ENCODE data around the gene WDR87.
"Not testable (repeated sequence)": the region's sequence is repeated elsewhere in the genome, so short reads cannot be mapped to it uniquely, and the experiment has no call there.

The WDR87 gene

GRCh38 chr19:37874784-37875183 is 31.6 kb downstream of the WDR87 start:
- DNase-seq = no peak

GRCh38 chr19:37872383-37872782 is 34.0 kb downstream of the WDR87 start:
- DNase-seq = no peak

DNA sequence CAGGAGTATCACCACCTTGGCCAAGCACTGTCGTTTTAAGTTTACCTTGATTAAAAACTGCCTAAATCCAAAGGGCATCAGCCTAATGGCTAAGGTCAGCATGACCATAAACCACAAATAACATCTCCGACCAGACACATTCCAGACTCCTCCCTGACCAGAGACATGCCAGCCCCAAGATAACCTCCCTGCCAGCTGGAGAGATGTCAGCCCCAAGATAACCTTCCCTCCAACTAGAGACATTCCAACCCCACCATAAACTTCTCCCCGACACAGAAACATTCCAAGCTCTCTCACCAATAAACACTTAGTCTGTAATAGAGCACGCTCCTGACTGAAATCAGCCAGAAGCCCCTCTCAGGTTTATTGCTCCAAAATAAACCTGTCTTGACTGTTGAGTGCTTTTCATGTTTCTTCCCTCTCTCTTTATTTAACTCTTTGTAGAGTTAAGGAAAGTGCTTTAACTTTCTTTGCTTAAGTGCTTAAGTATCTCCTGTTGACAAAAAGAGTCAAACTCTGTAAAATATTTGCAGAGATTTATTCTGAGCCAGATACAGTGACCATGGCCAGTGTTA is 36.5 kb downstream of the WDR87 start:
- DNase-seq = no peak

GRCh38 chr19:37867831-37868230 is 38.6 kb downstream of the WDR87 start:
- DNase-seq = no peak

DNA sequence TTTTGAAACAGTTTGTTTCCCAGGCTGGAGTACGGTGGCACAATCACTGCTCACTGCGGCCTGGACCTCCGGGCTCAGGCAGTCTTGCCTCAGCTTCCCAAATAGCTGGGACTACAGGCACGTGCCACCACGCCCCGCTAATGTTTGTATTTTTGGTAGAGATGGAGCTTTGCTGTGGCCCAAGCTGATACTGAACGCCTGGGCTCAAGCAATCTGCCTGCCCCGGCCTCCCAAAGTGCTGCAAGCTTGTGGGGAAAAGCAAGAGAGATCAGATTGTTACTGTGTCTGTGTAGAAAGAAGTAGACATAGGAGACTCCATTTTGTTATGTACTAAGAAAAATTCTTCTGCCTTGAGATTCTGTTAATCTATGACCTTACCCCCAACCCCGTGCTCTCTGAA is 40.5 kb downstream of the WDR87 start:
- not testable (repeated sequence) for DNase-seq

- DNase-seq = no peak
These were observed 41.9 kb downstream of the WDR87 start for GRCh38 chr19:37864501-37864900.

- no peak for DNase-seq
These were observed 51.3 kb downstream of the WDR87 start for GRCh38 chr19:37855098-37855497.

DNA sequence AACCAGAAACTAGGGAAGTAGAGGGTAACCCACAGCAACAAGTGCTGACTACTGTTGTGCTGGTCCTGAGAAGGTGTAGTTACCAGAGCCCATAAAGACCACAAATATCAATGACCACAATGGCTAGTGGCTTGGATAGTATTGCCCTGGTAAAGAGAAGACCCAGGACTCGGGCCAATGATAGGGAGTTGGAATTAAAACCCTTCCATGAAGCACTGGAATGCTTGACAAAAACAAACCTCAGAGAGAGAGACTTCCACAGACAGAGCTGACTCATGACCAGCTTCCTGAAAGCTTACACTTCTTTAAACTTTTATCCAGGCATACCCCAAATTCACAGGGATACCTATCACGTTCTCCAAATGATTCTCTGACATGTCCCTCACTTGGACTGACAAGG is 60.5 kb downstream of the WDR87 start:
- no peak for DNase-seq

All from islet precursor cell (in vitro differentiated cells).